ENCODE results near the gene ZNF595.

- no peak for TF ChIP-seq GATA3 (IDR thresholded peaks at IDR 0.05; ENCODE audit: low read depth, low read length)
- TF ChIP-seq GATA2 (IDR thresholded peaks at IDR 0.05; ENCODE audit: low read depth, low read length), result no peak
These were observed 53.9 kb downstream of the ZNF595 start for GRCh38 chr4:107083-107443.

Data from SH-SY5Y (cell line).